LNCaP clone FGC (cell line): ENCODE measurements around the gene DCX.

Experiments used
- DNase-seq: peaks from one replicate; pipeline ENCODE4 v3.0.0-alpha.2; 2011; ENCODE audit warnings: low read depth
- H3K4me3 ChIP-seq: 2 replicates; pipeline ENCODE4 v1.5.1; 2011; ENCODE audit warnings: mild to moderate bottlenecking, low read depth, low read length, control low read depth
- TF ChIP-seq, protein P1 (sequence below): IDR thresholded peaks from 2 replicates; pipeline ENCODE4 v1.5.1; 2012; ENCODE audit warnings: mild to moderate bottlenecking; ENCODE audit not compliant: control insufficient read depth, insufficient read depth; ENCODE audit errors: extremely low read depth

Gene DCX

DNA sequence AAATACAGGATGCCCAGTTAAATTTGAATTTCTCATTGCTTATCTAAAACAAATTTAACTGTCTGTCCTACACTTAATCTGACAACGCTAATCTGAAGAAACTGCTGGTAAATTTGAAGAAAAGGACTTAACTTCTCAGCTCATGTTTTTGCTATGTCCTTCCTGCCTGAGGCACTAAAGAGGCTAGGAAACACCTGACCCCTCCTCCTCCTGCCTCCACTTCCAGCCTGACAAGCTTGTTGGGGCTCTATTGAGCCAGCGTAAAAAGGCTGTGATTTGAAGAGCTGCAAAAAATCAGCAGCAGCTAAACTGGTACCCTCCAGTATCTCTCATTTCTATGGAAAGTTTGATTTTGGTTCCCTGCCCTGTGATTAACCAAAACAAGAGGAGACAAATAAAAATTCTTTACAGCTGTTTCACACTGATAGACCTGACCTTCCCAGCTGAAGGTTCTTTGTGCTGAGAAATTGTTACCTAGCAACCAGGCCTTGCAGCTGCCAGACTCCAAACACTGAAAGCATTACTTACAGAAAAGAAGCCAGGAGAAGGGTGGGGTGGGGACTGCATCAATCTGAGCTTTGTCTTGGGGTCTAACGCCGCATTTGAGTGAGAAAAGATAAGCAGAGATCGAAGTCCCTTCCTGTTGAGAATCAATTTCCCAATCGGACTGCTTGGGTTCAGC lies 35.0 kb downstream of the DCX start:
- no peak overlapping the region for H3K4me3 ChIP-seq
- no peak for DNase-seq
- TF ChIP-seq, protein P1, sequence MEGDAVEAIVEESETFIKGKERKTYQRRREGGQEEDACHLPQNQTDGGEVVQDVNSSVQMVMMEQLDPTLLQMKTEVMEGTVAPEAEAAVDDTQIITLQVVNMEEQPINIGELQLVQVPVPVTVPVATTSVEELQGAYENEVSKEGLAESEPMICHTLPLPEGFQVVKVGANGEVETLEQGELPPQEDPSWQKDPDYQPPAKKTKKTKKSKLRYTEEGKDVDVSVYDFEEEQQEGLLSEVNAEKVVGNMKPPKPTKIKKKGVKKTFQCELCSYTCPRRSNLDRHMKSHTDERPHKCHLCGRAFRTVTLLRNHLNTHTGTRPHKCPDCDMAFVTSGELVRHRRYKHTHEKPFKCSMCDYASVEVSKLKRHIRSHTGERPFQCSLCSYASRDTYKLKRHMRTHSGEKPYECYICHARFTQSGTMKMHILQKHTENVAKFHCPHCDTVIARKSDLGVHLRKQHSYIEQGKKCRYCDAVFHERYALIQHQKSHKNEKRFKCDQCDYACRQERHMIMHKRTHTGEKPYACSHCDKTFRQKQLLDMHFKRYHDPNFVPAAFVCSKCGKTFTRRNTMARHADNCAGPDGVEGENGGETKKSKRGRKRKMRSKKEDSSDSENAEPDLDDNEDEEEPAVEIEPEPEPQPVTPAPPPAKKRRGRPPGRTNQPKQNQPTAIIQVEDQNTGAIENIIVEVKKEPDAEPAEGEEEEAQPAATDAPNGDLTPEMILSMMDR: no peak

DNA sequence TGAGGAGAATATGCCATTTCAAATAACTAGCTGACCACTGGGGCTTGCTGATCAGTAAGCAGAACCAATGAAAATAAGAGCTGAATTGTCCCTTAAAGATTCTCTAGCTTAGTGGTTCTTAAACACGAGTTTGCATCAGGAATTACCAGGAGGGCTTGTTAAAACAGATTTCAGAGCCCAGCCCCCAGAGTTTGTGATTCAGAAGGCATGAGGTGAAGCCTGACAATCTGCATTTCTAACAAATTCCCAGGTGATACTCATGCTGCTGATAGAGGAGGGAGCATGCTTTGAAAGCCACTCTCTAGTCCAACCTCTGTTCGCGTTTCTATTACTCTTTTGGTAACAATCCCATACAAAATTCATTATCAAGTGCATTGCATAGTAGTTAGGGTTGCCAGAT lies 35.5 kb downstream of the DCX start:
- H3K4me3 ChIP-seq: no peak overlapping the region
- no peak for DNase-seq
- TF ChIP-seq, protein P1: no peak

DNA sequence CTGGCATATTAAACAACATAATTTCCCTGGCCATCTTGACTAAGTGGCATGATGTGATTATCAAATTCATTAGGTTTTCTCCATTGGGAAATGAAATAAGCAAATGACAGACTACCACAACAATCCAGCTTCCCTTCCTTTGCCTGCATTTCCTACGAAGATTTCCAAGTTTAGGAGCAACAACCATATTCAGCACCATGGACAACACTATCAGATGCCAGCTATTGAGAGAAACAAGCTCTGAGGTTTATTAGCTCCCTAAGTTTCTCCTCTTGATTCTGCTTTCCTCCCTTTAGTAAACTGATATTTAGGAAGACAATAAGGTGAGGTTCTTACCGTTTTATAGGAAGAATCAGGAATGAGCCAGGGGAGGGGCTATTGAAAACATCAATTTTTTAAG lies 36.2 kb downstream of the DCX start:
- no peak for DNase-seq
- TF ChIP-seq, protein P1: no peak

DNA sequence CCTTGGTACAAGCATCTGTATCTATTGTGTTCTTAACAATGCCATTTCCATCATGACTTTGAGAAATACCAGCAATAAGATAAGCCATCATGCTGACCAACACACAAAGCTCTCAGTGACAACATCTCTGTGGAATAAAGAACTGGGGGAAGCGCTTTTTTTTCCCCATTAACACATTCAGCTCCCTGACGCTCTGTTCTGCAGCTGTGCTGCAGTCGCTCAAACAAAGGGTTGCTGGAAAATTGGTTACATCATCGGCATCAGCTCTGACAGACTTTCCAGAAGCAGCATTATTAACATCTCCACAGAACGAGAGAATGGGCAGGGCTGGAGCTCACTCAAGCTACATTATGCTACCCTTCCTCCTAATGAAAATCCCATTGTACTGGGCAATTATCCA lies 39.9 kb downstream of the DCX start:
- DNase-seq: no peak

More for the DNA sequence above, 36.2 kb downstream of the DCX start:
- H3K4me3 ChIP-seq: no peak overlapping the region

DNA sequence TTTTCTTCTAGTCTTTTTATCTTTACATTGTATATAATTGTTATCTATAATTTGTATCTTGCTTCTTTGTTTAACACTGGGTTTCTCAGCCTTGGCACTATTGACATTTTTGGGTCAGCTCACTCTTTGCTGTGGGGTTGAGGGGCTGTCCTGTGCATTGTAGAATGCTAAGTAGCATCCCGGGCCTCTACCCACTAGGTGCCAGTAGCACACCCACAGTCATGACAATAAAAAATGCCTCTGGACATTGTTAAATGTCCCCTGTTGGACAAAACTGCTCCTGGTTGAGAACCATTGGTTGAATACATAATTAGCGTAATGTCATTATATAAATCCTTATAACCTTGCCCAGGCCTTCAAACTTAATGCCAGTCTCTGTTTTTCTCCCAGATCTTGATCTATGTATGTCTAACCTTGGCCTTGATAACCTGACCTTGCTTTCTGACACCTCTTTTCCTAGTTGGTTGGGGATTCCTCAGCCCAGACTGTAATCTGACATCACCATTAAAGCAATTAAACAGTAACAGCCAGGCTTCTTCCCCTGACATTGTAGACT lies 46.1 kb downstream of the DCX start:
- TF ChIP-seq, protein P1: no peak
- no peak overlapping the region for H3K4me3 ChIP-seq
- DNase-seq: no peak

More for the DNA sequence above, 39.9 kb downstream of the DCX start:
- no peak overlapping the region for H3K4me3 ChIP-seq
- TF ChIP-seq, protein P1: no peak

DNA sequence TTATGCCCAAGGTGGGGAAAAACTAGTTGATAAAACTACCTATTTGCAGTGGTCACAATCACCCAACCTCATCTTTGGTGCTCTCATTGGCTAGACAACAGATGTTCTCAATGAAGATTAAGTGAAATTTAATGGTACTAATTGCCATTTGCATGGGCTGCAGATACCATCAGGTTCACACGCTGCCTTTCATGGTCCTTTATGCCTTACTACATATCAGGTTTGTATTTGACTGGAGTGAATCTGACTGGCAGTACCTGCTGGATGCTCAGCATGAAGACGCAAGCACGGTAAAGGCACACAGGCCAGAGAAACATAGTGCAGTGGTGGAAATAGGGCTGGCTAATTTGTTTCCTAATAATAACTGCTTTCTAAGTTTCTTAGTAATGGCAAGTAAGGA lies 48.3 kb downstream of the DCX start:
- H3K4me3 ChIP-seq: no peak overlapping the region
- TF ChIP-seq, protein P1: no peak
- no peak for DNase-seq

DNA sequence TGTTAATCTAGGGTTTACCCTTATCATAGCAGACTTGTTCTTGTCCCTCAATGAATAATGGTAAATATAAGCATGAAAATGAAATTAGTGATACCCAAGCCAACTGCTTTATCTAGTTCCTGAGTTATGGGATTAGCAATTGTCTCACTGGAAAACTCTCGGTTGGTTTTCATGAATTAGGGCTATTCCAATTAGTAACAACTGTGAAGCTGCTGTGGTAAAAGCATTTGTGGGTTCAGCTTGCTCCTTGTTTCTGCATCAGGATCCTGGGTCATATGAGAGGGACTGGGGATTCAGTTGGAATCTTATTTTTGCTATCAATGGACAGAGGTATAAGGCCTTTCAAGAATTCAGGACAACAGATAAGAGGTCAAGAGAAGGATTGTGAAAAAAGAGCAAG lies 50.2 kb downstream of the DCX start:
- TF ChIP-seq, protein P1: no peak
- no peak for DNase-seq

More for the DNA sequence above, 50.2 kb downstream of the DCX start:
- H3K4me3 ChIP-seq: no peak overlapping the region
